HepG2 (cell line): Measurements from ENCODE around the gene AP3B1.

Experiments
- EZH2 ChIP-seq: conservative IDR thresholded peaks from 2 replicates; pipeline ENCODE4 v1.6.1; 2012; ENCODE audit warnings: mild to moderate bottlenecking, low read depth, low read length, moderate library complexity
- KIAA2018 ChIP-seq: sonication (generic); formaldehyde crosslinking; IDR thresholded peaks from 2 replicates; pipeline ENCODE4 v1.5.0; 2020; ENCODE audit warnings: mild to moderate bottlenecking, missing genetic modification reagents, borderline replicate concordance
- NONO ChIP-seq, 2 experiments: fragments of 450-650 bp in 1 of 2; sonication (generic) in 1 of 2; formaldehyde crosslinking in 1 of 2; IDR thresholded peaks in 1 of 2; conservative IDR thresholded peaks in 1 of 2; 2 replicates each; pipeline versions ENCODE4 v1.6.1 to v1.8.0; 2017 to 2022; ENCODE audit warnings: mild to moderate bottlenecking in 1 of 2, missing genetic modification reagents in 1 of 2, moderate library complexity in 1 of 2
- POLR2A ChIP-seq, 2 experiments: IDR thresholded peaks; 2 replicates each; pipeline ENCODE4 v1.6.1; 2011; ENCODE audit warnings: low read depth in 2 of 2, low read length in 2 of 2, mild to moderate bottlenecking in 1 of 2, moderate library complexity in 1 of 2; ENCODE audit not compliant: insufficient read depth in 1 of 2
- REST ChIP-seq, 2 experiments: IDR thresholded peaks; 2 replicates each; pipeline ENCODE4 v1.6.1; 2011 to 2012; ENCODE audit warnings: low read length in 2 of 2, borderline replicate concordance in 1 of 2, low read depth in 1 of 2, mild to moderate bottlenecking in 1 of 2, moderate library complexity in 1 of 2
- SMC3 ChIP-seq: IDR thresholded peaks from 2 replicates; pipeline ENCODE4 v1.6.1; 2011; ENCODE audit warnings: low read length, improper control_type of control experiment
- ZFP91 ChIP-seq: sonication (generic); formaldehyde crosslinking; IDR thresholded peaks from 2 replicates; pipeline ENCODE4 v1.9.0; 2022; ENCODE audit warnings: missing genetic modification reagents, mild to moderate bottlenecking, borderline replicate concordance
- ZNF275 ChIP-seq: sonication (generic); formaldehyde crosslinking; IDR thresholded peaks from 2 replicates; pipeline ENCODE4 v1.8.0; 2022; ENCODE audit warnings: missing genetic modification reagents, mild to moderate bottlenecking, inconsistent platforms, borderline replicate concordance
- TF ChIP-seq, protein P1 (sequence below): fragments of 450-650 bp; IDR thresholded peaks from 2 replicates; pipeline ENCODE4 v1.6.1; 2017; ENCODE audit warnings: mild to moderate bottlenecking
- TF ChIP-seq, protein P2 (sequence below): sonication (generic); formaldehyde crosslinking; IDR thresholded peaks from 2 replicates; pipeline ENCODE4 v1.5.1; 2020; ENCODE audit warnings: mild to moderate bottlenecking, missing genetic modification reagents, moderate library complexity
- TF ChIP-seq, protein P3 (sequence below): sonication (generic); formaldehyde crosslinking; IDR thresholded peaks from 2 replicates; pipeline ENCODE4 v1.5.0; 2020; ENCODE audit warnings: mild to moderate bottlenecking, missing genetic modification reagents, borderline replicate concordance

GRCh38 chr5:78341440-78341839 lies 46.9 kb upstream of the AP3B1 start:
- no peak for TF ChIP-seq POLR2A (IDR thresholded peaks at IDR 0.05; ENCODE audit: insufficient read depth in 1 of 2, low read depth in 2 of 2, low read length in 2 of 2)
- no peak for TF ChIP-seq NONO (IDR thresholded peaks at IDR 0.05)
- no peak for TF ChIP-seq NONO (CRISPR knock-in tag; conservative IDR thresholded peaks at IDR 0.05)
- TF ChIP-seq, protein P1, sequence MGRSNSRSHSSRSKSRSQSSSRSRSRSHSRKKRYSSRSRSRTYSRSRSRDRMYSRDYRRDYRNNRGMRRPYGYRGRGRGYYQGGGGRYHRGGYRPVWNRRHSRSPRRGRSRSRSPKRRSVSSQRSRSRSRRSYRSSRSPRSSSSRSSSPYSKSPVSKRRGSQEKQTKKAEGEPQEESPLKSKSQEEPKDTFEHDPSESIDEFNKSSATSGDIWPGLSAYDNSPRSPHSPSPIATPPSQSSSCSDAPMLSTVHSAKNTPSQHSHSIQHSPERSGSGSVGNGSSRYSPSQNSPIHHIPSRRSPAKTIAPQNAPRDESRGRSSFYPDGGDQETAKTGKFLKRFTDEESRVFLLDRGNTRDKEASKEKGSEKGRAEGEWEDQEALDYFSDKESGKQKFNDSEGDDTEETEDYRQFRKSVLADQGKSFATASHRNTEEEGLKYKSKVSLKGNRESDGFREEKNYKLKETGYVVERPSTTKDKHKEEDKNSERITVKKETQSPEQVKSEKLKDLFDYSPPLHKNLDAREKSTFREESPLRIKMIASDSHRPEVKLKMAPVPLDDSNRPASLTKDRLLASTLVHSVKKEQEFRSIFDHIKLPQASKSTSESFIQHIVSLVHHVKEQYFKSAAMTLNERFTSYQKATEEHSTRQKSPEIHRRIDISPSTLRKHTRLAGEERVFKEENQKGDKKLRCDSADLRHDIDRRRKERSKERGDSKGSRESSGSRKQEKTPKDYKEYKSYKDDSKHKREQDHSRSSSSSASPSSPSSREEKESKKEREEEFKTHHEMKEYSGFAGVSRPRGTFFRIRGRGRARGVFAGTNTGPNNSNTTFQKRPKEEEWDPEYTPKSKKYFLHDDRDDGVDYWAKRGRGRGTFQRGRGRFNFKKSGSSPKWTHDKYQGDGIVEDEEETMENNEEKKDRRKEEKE: no peak
- no peak for TF ChIP-seq ZNF275
- no peak for TF ChIP-seq SMC3
- TF ChIP-seq EZH2: no peak
- TF ChIP-seq, protein P2, sequence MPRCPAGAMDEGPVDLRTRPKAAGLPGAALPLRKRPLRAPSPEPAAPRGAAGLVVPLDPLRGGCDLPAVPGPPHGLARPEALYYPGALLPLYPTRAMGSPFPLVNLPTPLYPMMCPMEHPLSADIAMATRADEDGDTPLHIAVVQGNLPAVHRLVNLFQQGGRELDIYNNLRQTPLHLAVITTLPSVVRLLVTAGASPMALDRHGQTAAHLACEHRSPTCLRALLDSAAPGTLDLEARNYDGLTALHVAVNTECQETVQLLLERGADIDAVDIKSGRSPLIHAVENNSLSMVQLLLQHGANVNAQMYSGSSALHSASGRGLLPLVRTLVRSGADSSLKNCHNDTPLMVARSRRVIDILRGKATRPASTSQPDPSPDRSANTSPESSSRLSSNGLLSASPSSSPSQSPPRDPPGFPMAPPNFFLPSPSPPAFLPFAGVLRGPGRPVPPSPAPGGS (CRISPR knock-in tag): no peak
- TF ChIP-seq KIAA2018 (CRISPR knock-in tag): no peak
- no peak for TF ChIP-seq ZFP91 (CRISPR knock-in tag)
- TF ChIP-seq, protein P3, sequence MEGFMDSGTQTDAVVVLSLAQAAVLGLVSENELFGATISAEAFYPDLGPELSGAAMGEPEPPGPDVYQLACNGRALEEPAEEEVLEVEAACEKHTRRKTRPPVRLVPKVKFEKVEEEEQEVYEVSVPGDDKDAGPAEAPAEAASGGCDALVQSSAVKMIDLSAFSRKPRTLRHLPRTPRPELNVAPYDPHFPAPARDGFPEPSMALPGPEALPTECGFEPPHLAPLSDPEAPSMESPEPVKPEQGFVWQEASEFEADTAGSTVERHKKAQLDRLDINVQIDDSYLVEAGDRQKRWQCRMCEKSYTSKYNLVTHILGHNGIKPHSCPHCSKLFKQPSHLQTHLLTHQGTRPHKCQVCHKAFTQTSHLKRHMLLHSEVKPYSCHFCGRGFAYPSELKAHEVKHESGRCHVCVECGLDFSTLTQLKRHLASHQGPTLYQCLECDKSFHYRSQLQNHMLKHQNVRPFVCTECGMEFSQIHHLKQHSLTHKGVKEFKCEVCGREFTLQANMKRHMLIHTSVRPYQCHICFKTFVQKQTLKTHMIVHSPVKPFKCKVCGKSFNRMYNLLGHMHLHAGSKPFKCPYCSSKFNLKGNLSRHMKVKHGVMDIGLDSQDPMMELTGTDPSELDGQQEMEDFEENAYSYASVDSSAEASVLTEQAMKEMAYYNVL (CRISPR knock-in tag): no peak
- TF ChIP-seq REST (IDR thresholded peaks at IDR 0.05; ENCODE audit: borderline replicate concordance in 1 of 2, low read depth in 1 of 2, low read length in 2 of 2): no peak
